IPS-20b (cell line): ENCODE results near the gene ZNF443.
A peak's percentile ranks its signal among the peaks of the same experiment; 100 is the strongest.
"Not testable (repeated sequence)": the region's sequence is repeated elsewhere in the genome, so short reads cannot be mapped to it uniquely, and the experiment has no call there.

Experiments
- H3K27ac ChIP-seq: one replicate; pipeline ENCODE4 v1.5.1; 2013; ENCODE audit warnings: low read length
- H3K27me3 ChIP-seq: 2 replicates; pipeline ENCODE4 v1.6.1; 2013; ENCODE audit warnings: mild to moderate bottlenecking, low read length, inconsistent platforms; ENCODE audit not compliant: insufficient read depth
- H3K36me3 ChIP-seq: 2 replicates; pipeline ENCODE4 v1.6.1; 2013; ENCODE audit warnings: low read depth, mild to moderate bottlenecking, inconsistent platforms, low read length, moderate library complexity; ENCODE audit not compliant: insufficient read depth
- H3K4me1 ChIP-seq: 2 replicates; pipeline ENCODE4 v1.6.1; 2013; ENCODE audit warnings: mild to moderate bottlenecking, control low read depth, inconsistent platforms, low read length, moderate library complexity; ENCODE audit not compliant: insufficient read depth
- H3K4me3 ChIP-seq: 2 replicates; pipeline ENCODE4 v1.5.1; 2013; ENCODE audit warnings: mild to moderate bottlenecking, low read length, inconsistent platforms
- H3K9ac ChIP-seq: 2 replicates; pipeline ENCODE4 v1.6.1; 2013; ENCODE audit warnings: low read depth, mild to moderate bottlenecking, inconsistent platforms, low read length, moderate library complexity
- H3K9me3 ChIP-seq: 2 replicates; pipeline ENCODE4 v1.6.1; 2013; ENCODE audit warnings: mild to moderate bottlenecking, low read depth, low read length, inconsistent platforms; ENCODE audit not compliant: insufficient read depth

ZNF443 gene

GRCh38 chr19:12440541-12441316, at the start of gene ZNF443:
ZNF443 (minus strand) TSS chr19:12441021; CDS start chr19:12440914, 107 bp downstream.
- no peaks in the 10 kb centered on the region for H3K9me3 ChIP-seq
- no peaks in the 10 kb centered on the region for H3K36me3 ChIP-seq
- H3K9ac ChIP-seq, result peak within 1 kb of the TSS; percentile 82
- H3K4me3 ChIP-seq, result peak within 1 kb of the TSS; percentile 84
- H3K27me3 ChIP-seq, result no peaks in the 10 kb centered on the region
- no peak within 1 kb of the TSS for H3K27ac ChIP-seq
- H3K4me1 ChIP-seq, result no peaks in the 10 kb centered on the region

DNA sequence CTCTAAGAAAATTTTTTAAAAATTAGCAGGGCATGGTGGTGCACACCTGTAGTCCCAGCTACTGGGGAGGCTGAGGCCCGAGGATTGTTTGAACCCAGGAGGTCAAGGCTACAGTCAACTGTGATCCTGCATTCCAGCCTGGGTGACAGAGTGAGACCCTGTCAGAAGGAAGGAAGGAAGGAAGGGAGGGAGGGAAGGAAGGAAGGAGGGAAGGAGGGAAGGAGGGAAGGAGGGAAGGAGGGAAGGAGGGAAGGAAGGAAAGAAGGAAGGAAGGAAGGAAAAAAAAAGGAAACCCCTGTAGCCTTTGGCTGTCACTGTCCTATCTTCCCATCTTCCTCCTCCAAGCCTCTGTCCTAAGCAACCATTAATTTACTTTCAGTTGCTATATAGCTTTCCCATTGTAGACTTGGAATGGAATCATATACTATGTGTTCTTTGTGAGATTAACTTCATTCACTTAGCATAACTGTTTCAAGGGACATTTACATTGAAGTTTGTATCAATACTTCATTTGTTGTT, 45.5 kb upstream of the ZNF443 start:
- peaks cover 14% of the 10 kb centered on the region; the same call in 1 of the 2 replicates for H3K27me3 ChIP-seq
- H3K27ac ChIP-seq, H3K36me3 ChIP-seq, H3K9ac ChIP-seq, H3K4me3 ChIP-seq, H3K4me1 ChIP-seq, H3K9me3 ChIP-seq: not testable (repeated sequence)

GRCh38 chr19:12485571-12485970, 44.8 kb upstream of the ZNF443 start:
- Histone ChIP-seq H3K9ac (peak overlapping the region; percentile 49; the same call in 1 of the 2 replicates), H3K27me3 (peaks cover 14% of the 10 kb centered on the region; the same call in 1 of the 2 replicates), H3K36me3 (no peaks in the 10 kb centered on the region), H3K9me3 (no peaks in the 10 kb centered on the region), H3K27ac (no peak overlapping the region), H3K4me3 (peak overlapping the region; percentile 81; the same call in 1 of the 2 replicates), H3K4me1 (peaks cover 7% of the 10 kb centered on the region; the same call in 1 of the 2 replicates)

DNA sequence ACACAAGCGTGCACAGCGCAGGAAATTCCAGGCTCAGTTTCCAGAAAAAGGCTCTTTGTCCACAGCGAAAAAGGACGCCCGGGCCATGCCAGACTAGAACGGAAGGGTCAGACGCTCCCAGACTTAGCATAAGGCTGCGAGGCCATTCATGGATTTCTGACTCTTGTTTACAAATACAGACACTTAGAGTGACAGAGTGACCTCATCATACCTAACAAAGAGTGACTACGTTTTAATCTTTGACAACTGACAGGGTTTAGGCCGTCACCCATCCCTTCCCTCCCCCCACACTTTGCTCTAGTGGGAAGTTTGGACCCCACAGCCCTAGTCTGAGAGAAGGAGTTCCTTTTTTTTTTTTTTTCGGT, 44.2 kb upstream of the ZNF443 start:
- Histone ChIP-seq H3K9me3 (no peaks in the 10 kb centered on the region), H3K27ac (no peak overlapping the region), H3K4me1 (peaks cover 7% of the 10 kb centered on the region; the same call in 1 of the 2 replicates), H3K27me3 (peaks cover 14% of the 10 kb centered on the region; the same call in 1 of the 2 replicates), H3K36me3 (no peaks in the 10 kb centered on the region), H3K9ac (peak overlapping the region; percentile 49; the same call in 1 of the 2 replicates), H3K4me3 (peak overlapping the region; percentile 81)

DNA sequence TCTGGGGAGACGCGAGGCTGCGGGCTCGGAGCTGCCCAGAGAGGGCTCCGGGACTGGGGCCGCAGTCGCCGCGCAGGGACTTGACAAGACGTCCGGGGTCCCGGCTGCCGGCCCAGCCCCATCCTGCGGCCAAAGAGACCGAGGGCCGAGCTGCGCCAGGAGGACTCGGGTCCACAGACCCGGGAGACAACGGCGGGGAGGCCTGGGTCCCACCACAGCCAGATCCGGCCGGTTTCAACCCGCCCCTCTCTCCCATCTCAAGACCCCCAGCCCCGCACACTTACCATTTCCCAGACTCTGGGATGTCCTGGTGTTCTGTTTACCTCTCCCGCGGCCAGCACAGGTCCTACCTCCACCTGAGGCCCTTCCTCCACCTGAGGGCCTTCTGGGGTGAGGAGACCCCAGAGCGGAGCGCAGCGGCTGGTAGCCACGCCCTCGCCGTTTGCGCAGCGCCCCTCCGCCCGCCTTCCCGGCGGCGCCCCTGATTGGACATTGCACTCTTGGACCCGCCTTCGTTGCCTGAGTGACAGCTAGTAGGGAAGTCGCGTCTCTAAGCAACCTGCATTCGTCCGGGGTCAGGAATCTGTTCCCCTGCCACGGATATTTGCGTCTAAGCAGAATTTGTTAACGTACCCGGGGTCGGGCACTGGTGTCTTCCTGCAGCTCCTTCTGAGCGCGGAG, 43.7 kb upstream of the ZNF443 start, which contains the start of gene ZNF709:
Gene ZNF709 (minus strand): TSS at position 446 of the 681 bp plus-strand sequence. CDS start 159 bp downstream, at position 287.
- Histone ChIP-seq H3K4me3 (peak within 1 kb of the TSS; percentile 81), H3K4me1 (peaks cover 7% of the 10 kb centered on the region; the same call in 1 of the 2 replicates), H3K9ac (peak within 1 kb of the TSS; percentile 70; the same call in 1 of the 2 replicates), H3K27me3 (peaks cover 14% of the 10 kb centered on the region; the same call in 1 of the 2 replicates), H3K36me3 (no peaks in the 10 kb centered on the region), H3K27ac (no peak within 1 kb of the TSS), H3K9me3 (no peaks in the 10 kb centered on the region)

- peak overlapping the region; percentile 81 for H3K4me3 ChIP-seq
- H3K27me3 ChIP-seq, result peaks cover 14% of the 10 kb centered on the region; the same call in 1 of the 2 replicates
- no peaks in the 10 kb centered on the region for H3K9me3 ChIP-seq
- H3K36me3 ChIP-seq, result no peaks in the 10 kb centered on the region
- no peak overlapping the region for H3K27ac ChIP-seq
- H3K9ac ChIP-seq, result peak overlapping the region; percentile 70; the same call in 1 of the 2 replicates
- peaks cover 7% of the 10 kb centered on the region; the same call in 1 of the 2 replicates for H3K4me1 ChIP-seq
Measured at GRCh38 chr19:12484011-12484370, 43.2 kb upstream of the ZNF443 start.

GRCh38 chr19:12482509-12482886, 41.7 kb upstream of the ZNF443 start:
- H3K9ac ChIP-seq, result no peak overlapping the region
- H3K36me3 ChIP-seq, result no peaks in the 10 kb centered on the region
- H3K4me3 ChIP-seq, result no peak overlapping the region
- peaks cover 7% of the 10 kb centered on the region; the same call in 1 of the 2 replicates for H3K4me1 ChIP-seq
- peaks cover 14% of the 10 kb centered on the region; the same call in 1 of the 2 replicates for H3K27me3 ChIP-seq
- no peak overlapping the region for H3K27ac ChIP-seq
- no peaks in the 10 kb centered on the region for H3K9me3 ChIP-seq

DNA sequence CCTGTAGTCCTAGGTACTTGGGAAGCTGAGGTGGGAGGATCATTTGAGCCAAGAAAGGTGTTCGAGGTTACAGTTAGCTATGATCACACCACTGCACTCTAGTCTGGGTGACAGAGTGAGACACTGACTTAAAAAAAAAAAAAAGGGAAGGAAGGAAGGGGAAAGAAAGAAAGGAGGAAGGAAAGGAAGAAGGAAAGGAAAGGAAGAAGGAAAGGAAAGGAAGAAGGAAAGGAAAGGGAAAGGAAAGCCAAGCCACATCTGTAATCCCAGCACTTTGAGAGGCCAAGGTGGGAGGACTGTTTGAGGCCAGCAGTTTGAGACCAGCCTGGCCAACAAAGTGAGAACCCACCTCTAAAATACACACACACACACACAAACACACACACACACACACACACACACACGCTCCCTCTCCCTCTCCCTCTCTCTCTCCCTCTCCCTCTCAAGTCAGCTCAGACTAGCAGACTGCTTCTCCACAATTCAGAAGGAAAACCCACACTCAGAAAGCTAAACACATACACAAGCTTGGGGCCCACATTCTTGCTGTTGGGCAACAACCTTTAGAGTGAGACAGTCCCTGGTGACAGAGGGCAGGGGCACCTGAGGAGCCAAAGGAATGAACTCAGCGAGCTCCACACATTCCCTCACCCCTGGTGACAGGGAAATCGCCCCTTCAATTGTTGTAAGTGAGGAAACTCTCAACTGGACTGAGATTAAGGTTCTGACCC, 41.1 kb upstream of the ZNF443 start:
- Histone ChIP-seq H3K4me1 (peaks cover 7% of the 10 kb centered on the region; the same call in 1 of the 2 replicates), H3K9me3 (no peaks in the 10 kb centered on the region), H3K36me3 (no peaks in the 10 kb centered on the region), H3K9ac (no peak overlapping the region), H3K27me3 (peaks cover 14% of the 10 kb centered on the region; the same call in 1 of the 2 replicates), H3K27ac (no peak overlapping the region), H3K4me3 (no peak overlapping the region)

DNA sequence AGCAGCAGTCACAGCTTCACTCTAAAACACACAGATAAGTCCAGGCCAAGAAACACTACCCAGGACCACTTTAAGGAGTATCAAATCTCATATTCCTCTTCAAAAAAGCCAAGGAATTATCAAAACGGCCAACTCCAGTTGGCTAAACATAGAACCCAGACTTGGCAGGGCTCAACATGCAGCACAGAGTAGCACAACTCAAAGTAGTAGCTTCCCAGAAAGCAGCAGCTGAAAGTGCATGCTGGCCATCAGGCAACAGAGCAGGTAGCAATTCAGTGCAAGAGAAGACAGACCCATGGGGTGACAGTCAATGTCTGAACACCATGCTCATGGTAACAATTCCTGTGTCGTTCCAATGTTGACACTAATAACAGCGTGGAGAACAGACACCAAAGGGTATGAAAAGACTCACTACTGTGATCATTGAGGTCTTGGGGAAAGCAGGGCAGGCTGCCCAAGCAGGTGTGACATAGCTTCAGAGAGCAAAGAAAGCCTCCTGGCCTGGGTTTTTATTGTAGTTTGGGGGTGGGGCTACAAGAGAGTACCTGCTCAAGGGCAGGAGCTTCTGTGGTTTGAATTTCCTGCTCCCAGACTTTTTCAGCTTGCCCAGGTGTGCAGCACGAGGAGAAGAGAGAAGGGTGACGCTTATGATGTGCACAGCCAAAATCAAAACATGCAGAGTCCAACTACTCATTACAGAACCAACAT, 37.6 kb upstream of the ZNF443 start:
- Histone ChIP-seq H3K27ac (no peak overlapping the region), H3K27me3 (peaks cover under 1% of the 10 kb centered on the region; the same call in 1 of the 2 replicates), H3K9me3 (peaks cover 14% of the 10 kb centered on the region), H3K9ac (no peak overlapping the region), H3K4me1 (no peaks in the 10 kb centered on the region), H3K4me3 (no peak overlapping the region), H3K36me3 (no peaks in the 10 kb centered on the region)

DNA sequence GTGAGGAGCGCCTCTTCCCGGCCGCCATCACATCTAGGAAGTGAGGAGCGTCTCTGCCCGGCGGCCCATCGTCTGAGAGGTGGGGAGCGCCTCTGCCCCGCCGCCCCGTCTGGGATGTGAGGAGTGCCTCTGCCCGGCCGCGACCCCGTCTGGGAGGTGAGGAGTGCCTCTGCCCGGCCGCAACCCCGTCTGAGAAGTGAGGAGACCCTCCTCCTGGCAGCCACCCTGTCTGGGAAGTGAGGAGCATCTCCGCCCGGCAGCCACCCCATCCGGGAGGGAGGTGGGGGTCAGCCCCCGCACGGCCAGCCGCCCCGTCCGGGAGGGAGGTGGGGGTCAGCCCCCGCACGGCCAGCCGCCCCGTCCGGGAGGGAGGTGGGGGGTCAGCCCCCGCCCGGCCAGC, 26.8 kb upstream of the ZNF443 start:
- H3K36me3 ChIP-seq, result peaks cover 25% of the 10 kb centered on the region
- H3K27me3 ChIP-seq, H3K4me3 ChIP-seq, H3K9ac ChIP-seq, H3K27ac ChIP-seq, H3K4me1 ChIP-seq: not testable (repeated sequence)
- peaks cover 65% of the 10 kb centered on the region for H3K9me3 ChIP-seq
